Neuronal stem cell (in vitro differentiated cells): ENCODE data around the gene ABHD14A.

ENCODE experiments used
- DNase-seq: peaks from one replicate; pipeline ENCODE4 v3.0.0-alpha.2; 2013; ENCODE audit warnings: low spot score
- H2AFZ ChIP-seq: one replicate; pipeline ENCODE4 v1.6.1; 2013; ENCODE audit warnings: mild to moderate bottlenecking, low read length, inconsistent platforms
- H2AK5ac ChIP-seq: 2 replicates; pipeline ENCODE4 v1.6.1; 2013; ENCODE audit warnings: low read depth, mild to moderate bottlenecking, inconsistent platforms, low read length, moderate library complexity, mixed read lengths
- H2BK120ac ChIP-seq: 2 replicates; pipeline ENCODE4 v1.6.1; 2013; ENCODE audit warnings: low read depth, mild to moderate bottlenecking, inconsistent platforms, low read length, moderate library complexity, mixed read lengths
- H2BK12ac ChIP-seq: one replicate; pipeline ENCODE4 v1.6.1; 2013; ENCODE audit warnings: low read length, inconsistent platforms
- H2BK15ac ChIP-seq: 2 replicates; pipeline ENCODE4 v1.6.1; 2013; ENCODE audit warnings: mild to moderate bottlenecking, low read length, inconsistent platforms, mixed read lengths
- H2BK5ac ChIP-seq: one replicate; pipeline ENCODE4 v1.6.1; 2013; ENCODE audit warnings: inconsistent platforms, mild to moderate bottlenecking, low read length, moderate library complexity
- H3K14ac ChIP-seq: one replicate; pipeline ENCODE4 v1.6.1; 2013; ENCODE audit warnings: low read length, inconsistent platforms
- H3K18ac ChIP-seq: 2 replicates; pipeline ENCODE4 v1.6.1; 2013; ENCODE audit warnings: low read length, inconsistent platforms
- H3K23ac ChIP-seq: 2 replicates; pipeline ENCODE4 v1.6.1; 2013; ENCODE audit warnings: low read depth, mild to moderate bottlenecking, mixed read lengths, low read length, inconsistent platforms; ENCODE audit not compliant: poor library complexity
- H3K27ac ChIP-seq: replicated peaks from 3 replicates; pipeline ENCODE4 v1.5.1; 2013; ENCODE audit warnings: low read length, inconsistent platforms
- H3K27me3 ChIP-seq, 3 experiments: 2 replicates each; pipeline ENCODE4 v1.6.1; 2013; ENCODE audit warnings: low read length in 3 of 3, mild to moderate bottlenecking in 2 of 3, inconsistent platforms in 1 of 3, low read depth in 1 of 3, mixed read lengths in 1 of 3, moderate library complexity in 1 of 3; ENCODE audit not compliant: control insufficient read depth in 3 of 3, insufficient read depth in 3 of 3
- H3K36me3 ChIP-seq, 2 donors: replicated peaks in 1 of 2; 2 replicates each; pipeline ENCODE4 v1.6.1; 2013; ENCODE audit warnings: low read length in 2 of 2; ENCODE audit not compliant: control insufficient read depth in 2 of 2, insufficient read depth in 2 of 2
- H3K4ac ChIP-seq: 2 replicates; pipeline ENCODE4 v1.6.1; 2013; ENCODE audit warnings: inconsistent platforms, mild to moderate bottlenecking, low read length, moderate library complexity
- H3K4me1 ChIP-seq, 2 donors: 1 replicate in 1 of 2; 2 replicates in 1 of 2; pipeline ENCODE4 v1.6.1; 2013; ENCODE audit warnings: low read length in 2 of 2, low read depth in 1 of 2; ENCODE audit not compliant: control insufficient read depth in 2 of 2, insufficient read depth in 1 of 2
- H3K4me2 ChIP-seq: one replicate; pipeline ENCODE4 v1.6.1; 2013; ENCODE audit warnings: mild to moderate bottlenecking, low read length, inconsistent platforms; ENCODE audit not compliant: insufficient read depth, poor library complexity, severe bottlenecking
- H3K4me3 ChIP-seq, 2 donors: 2 replicates each; pipeline ENCODE4 v1.5.1; 2013; ENCODE audit warnings: low read length in 2 of 2, mild to moderate bottlenecking in 2 of 2, inconsistent platforms in 1 of 2, moderate library complexity in 1 of 2
- H3K79me1 ChIP-seq: one replicate; pipeline ENCODE4 v1.6.1; 2013; ENCODE audit warnings: low read depth, mild to moderate bottlenecking, inconsistent platforms, low read length, moderate library complexity
- H3K9ac ChIP-seq: one replicate; pipeline ENCODE4 v1.6.1; 2013; ENCODE audit warnings: mild to moderate bottlenecking, low read depth, low read length, inconsistent platforms; ENCODE audit not compliant: poor library complexity
- H3K9me3 ChIP-seq, 2 donors: replicated peaks in 1 of 2; 2 replicates each; pipeline versions ENCODE3 to v1.6.1; 2013; ENCODE audit warnings: low read length in 2 of 2, mild to moderate bottlenecking in 2 of 2, inconsistent platforms in 1 of 2, low read depth in 1 of 2, mixed read lengths in 1 of 2, moderate library complexity in 1 of 2; ENCODE audit not compliant: control insufficient read depth in 2 of 2, insufficient read depth in 1 of 2
- H4K8ac ChIP-seq: one replicate; pipeline ENCODE4 v1.6.1; 2013; ENCODE audit warnings: low read depth, mild to moderate bottlenecking, inconsistent platforms, low read length, moderate library complexity
- H4K91ac ChIP-seq: one replicate; pipeline ENCODE4 v1.6.1; 2013; ENCODE audit warnings: low read length, low read depth, mild to moderate bottlenecking, inconsistent platforms; ENCODE audit not compliant: poor library complexity
- WGBS, 2 donors: extraction: QIAGEN DNeasy Blood & Tissue Kit; methylation state at CpG; one replicate each; pipeline ENCODE4 v1.1.7; 2013; ENCODE audit warnings: missing lambda C conversion rate in 2 of 2, mixed read lengths in 1 of 2; ENCODE audit not compliant: insufficient read length in 2 of 2, insufficient replicate concordance in 1 of 2; ENCODE audit errors: extremely low coverage in 2 of 2; 5-methylcytosine and 5-hydroxymethylcytosine counted together

Gene ABHD14A

DNA sequence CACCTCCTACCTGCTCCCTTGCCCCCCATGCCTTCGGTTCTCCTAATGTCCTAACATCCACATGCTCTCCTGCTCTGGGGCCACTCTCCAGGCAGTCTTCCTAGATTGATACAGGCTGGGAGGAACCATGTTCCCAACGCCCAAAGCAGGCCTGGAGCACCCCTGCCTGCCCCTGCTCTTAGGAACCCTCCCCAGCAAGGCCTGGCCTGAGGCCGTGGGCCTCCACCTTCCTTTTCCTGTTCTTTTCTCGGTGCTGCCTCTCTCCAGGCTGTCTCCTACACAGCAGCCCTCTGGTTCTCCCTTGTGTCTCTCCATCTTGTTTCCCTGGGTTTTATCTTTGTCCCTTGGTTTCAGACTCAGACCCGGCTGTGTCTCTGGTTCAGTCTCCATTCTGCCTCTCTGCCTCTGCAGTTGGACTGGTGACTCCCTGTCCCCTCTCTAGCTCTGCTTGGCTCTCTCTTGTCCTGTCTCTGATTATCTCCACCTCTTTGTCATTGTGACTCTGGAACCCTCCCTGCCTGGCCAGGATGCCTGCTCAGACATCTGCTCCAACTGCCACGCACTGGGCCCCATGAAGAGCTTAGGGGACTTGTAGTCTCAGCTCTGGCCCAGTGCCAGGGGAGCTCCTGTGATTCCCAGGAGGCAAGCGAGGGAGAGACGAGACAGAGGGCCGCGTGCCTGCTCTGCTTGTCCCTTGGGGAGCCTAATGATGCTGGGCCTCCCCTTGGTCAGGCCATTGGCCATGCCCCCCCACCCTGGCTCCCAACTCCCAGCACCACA, 46.8 kb downstream of the ABHD14A start:
- Histone ChIP-seq H3K27ac (no peak overlapping the region), H2AFZ (no peak overlapping the region), H3K4me2 (no peak overlapping the region), H3K18ac (peak overlapping the region; percentile 62), H3K4ac (no peak overlapping the region), H4K91ac (no peak overlapping the region), H2BK12ac (peak overlapping the region; percentile 2), H2BK120ac (peak overlapping the region; percentile 14), H2BK5ac (no peak overlapping the region), H3K9me3 (no peaks in the 10 kb centered on the region), H3K27me3 (peaks cover 0 to 23% (median 0%) of the 10 kb centered on the region in 3 experiments), H2AK5ac (peak overlapping the region; percentile 97), H2BK15ac (peak overlapping the region; percentile 61), H3K4me1 (peaks cover 30 to 33% of the 10 kb centered on the region in 2 donors), H4K8ac (no peak overlapping the region), H3K79me1 (peaks cover 2% of the 10 kb centered on the region), H3K23ac (no peak overlapping the region), H3K4me3 (no peak overlapping the region), H3K14ac (no peak overlapping the region), H3K9ac (peak overlapping the region; percentile 7), H3K36me3 (no peaks in the 10 kb centered on the region)
- WGBS, 2 donors, result no CpG with 5 or more reads among the region's 10 CpGs
- DNase-seq, result no peak

DNA sequence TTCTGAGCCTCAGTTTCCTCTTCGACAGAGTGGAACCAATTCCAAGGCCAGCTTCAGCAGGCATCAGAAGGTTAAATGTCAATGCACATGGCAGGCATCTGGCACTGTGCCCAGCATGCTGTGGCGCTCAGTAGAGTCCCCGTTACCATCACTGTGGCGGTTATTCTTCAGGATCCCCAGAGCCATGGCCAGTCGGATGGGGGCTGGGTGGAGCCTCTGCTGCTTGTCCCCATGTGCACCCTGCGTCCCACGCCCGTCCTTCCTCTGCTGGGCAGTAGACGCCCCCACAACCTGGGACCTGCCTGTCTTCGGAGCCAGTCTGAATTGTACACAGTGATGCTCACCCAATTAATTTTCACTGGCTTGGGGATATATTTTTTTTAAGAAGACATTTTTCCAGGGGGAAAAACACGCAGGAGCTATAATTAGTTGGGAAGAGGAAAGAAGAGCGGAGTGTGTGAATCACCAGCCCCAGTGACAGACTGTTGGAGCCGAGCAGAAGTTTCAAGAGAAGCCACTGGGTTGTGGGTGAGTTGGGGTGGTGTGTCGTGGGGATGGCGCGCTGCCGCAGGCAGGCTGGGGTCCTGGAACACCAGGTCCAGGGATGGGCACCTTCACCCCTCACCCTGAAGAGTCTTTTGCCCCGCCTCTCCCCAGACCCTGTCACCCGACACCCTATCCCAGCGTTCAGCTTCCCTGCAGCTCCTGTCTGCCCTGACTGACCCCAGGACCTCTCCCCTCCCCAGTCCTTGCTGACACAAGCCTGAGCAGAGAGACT, 47.6 kb downstream of the ABHD14A start:
- H2BK15ac ChIP-seq, result peak overlapping the region; percentile 61
- H3K14ac ChIP-seq, result peak overlapping the region; percentile 9
- H3K36me3 ChIP-seq, result no peaks in the 10 kb centered on the region
- WGBS, 2 donors, result no CpG with 5 or more reads among the region's 20 CpGs
- no peak overlapping the region for H2BK5ac ChIP-seq
- H2AK5ac ChIP-seq, result peak overlapping the region; percentile 97
- no peak overlapping the region for H3K9ac ChIP-seq
- peaks cover 30 to 33% of the 10 kb centered on the region in 2 donors for H3K4me1 ChIP-seq
- no peak overlapping the region for H3K27ac ChIP-seq
- no peak overlapping the region for H2BK12ac ChIP-seq
- no peak overlapping the region for H2AFZ ChIP-seq
- no peak overlapping the region for H4K8ac ChIP-seq
- no peaks in the 10 kb centered on the region for H3K9me3 ChIP-seq
- peaks cover 0 to 23% (median 0%) of the 10 kb centered on the region in 3 experiments for H3K27me3 ChIP-seq
- no peak overlapping the region for H3K4me3 ChIP-seq
- H3K4ac ChIP-seq, result no peak overlapping the region
- H2BK120ac ChIP-seq, result no peak overlapping the region
- H3K4me2 ChIP-seq, result no peak overlapping the region
- H4K91ac ChIP-seq, result no peak overlapping the region
- H3K23ac ChIP-seq, result no peak overlapping the region
- no peak for DNase-seq
- H3K18ac ChIP-seq, result peak overlapping the region; percentile 12
- H3K79me1 ChIP-seq, result peaks cover 2% of the 10 kb centered on the region

DNA sequence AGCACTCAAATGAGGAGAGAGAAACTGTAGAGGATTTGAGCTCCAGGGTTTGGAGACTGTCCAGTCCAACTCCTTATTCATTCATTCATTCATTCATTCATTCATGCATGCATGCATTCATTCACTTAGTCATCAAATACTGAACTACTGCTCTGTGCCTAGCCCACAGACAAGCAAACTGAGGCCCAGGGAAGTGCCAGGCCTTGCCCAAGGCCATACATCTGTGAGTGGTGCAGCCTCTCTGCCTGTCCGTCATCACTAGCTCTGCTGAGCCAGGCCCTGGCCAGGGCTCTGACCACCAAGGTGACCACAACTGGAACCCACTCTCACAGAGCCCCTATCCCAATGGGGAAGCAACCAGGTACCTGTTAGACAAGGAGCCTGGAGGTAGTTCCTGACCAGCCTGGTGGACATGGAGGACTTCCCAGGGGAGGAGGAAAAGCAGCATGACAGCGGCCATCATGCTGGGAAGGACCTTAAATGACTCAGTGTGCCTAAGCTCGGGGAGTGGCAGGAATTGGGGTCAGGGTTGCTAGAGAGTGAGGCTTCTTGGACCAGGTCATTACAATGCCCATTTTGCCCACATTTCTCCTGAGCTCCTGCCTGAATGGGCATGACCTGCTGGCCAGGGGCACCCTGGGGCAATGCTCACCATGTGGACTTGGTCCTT, 48.4 kb downstream of the ABHD14A start:
- peak overlapping the region; percentile 82 for H2AFZ ChIP-seq
- H3K4me3 ChIP-seq, result no peak overlapping the region
- no peak overlapping the region for H2AK5ac ChIP-seq
- H2BK15ac ChIP-seq, result peak overlapping the region; percentile 1
- H3K4me2 ChIP-seq, result no peak overlapping the region
- WGBS, 2 donors, result no CpG with 5 or more reads among the region's 3 CpGs
- no peak overlapping the region for H3K23ac ChIP-seq
- H2BK120ac ChIP-seq, result no peak overlapping the region
- no peaks in the 10 kb centered on the region for H3K36me3 ChIP-seq
- peaks cover 30 to 33% of the 10 kb centered on the region in 2 donors for H3K4me1 ChIP-seq
- H3K27ac ChIP-seq, result no peak overlapping the region
- H3K9me3 ChIP-seq, result no peaks in the 10 kb centered on the region
- peak overlapping the region; percentile 14 for H2BK12ac ChIP-seq
- H3K4ac ChIP-seq, result no peak overlapping the region
- peak overlapping the region; percentile 61 for H3K14ac ChIP-seq
- peak overlapping the region; percentile 85 for H3K18ac ChIP-seq
- peaks cover 2% of the 10 kb centered on the region for H3K79me1 ChIP-seq
- no peak for DNase-seq
- no peak overlapping the region for H4K8ac ChIP-seq
- H4K91ac ChIP-seq, result no peak overlapping the region
- H3K9ac ChIP-seq, result peak overlapping the region; percentile 63
- peaks cover 0 to 23% (median 0%) of the 10 kb centered on the region in 3 experiments for H3K27me3 ChIP-seq
- H2BK5ac ChIP-seq, result peak overlapping the region; percentile 47
